CD4-positive, alpha-beta T cell treated with Interleukin-15 for 4 hours (primary cell): ENCODE measurements around the gene RAB7A.
A peak's percentile ranks its signal among the peaks of the same experiment; 100 is the strongest.

Experiments used
- DNase-seq: peaks from one replicate; pipeline ENCODE4 v3.0.0-alpha.2; 2020; ENCODE audit warnings: low spot score

Gene RAB7A

DNA sequence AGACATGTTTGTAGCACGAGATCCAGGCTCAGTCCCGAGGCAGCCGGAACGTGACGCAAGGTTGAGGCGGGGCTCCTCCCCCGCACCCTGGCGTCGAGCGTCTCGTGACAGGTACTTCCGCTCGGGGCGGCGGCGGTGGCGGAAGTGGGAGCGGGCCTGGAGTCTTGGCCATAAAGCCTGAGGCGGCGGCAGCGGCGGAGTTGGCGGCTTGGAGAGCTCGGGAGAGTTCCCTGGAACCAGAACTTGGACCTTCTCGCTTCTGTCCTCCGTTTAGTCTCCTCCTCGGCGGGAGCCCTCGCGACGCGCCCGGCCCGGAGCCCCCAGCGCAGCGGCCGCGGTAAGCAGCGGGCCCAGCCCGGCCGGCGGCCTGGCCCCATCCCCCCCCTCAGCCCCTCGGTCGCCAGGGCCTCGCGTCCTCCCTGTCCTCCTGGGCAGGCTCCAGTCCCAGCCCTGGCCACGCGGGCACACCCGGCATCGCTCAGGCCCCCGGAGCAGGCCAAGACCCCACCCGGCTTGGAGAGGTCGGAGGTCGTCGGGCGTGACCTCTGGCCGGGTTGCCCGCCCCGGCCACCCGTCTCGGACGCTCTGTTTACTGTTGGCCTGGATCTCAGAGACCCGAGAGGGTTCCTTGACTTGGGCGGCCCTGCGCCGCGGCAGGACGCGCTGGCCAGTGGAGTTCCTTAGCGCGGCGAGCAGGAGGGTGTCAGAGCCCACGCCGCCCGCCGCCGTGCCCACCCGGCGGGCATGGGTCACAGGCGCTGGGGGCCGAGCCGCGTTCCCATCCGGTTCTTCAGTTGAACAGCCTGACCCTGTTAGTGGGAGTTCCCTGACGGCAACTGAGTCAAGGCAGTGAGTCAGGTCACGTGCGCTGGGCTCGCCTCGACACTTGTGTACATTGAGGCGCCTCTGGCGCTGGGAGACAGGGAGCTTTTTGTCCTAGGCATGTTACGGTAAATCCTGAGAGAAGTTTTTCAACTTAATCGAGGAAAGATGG is at the start of gene RAB7A:
TSS of gene RAB7A (plus strand) at position 161 of the 994 bp plus-strand sequence. CDS start 69,185 bp downstream, outside the sequence.
- peak; percentile 95 for DNase-seq

DNA sequence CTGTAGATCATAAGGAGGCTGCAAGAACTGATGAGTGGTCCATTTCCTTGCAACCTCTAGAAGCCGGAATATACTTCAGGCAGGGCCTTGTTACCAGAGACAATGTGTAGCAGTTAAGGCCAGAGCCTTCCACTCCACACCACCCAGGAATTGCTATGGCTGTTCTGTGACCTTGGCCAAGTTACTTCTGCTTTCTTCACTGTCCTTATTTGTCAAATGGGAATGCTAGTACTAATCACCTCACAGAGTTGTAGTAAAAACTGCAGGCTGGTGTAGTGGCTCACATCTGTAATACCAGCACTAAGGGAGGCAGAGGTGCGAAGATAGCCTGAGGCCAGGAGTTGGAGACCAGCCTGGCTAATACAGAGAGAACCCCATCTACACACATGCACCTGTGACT is 46.6 kb upstream of the RAB7A start:
- no peak for DNase-seq

DNA sequence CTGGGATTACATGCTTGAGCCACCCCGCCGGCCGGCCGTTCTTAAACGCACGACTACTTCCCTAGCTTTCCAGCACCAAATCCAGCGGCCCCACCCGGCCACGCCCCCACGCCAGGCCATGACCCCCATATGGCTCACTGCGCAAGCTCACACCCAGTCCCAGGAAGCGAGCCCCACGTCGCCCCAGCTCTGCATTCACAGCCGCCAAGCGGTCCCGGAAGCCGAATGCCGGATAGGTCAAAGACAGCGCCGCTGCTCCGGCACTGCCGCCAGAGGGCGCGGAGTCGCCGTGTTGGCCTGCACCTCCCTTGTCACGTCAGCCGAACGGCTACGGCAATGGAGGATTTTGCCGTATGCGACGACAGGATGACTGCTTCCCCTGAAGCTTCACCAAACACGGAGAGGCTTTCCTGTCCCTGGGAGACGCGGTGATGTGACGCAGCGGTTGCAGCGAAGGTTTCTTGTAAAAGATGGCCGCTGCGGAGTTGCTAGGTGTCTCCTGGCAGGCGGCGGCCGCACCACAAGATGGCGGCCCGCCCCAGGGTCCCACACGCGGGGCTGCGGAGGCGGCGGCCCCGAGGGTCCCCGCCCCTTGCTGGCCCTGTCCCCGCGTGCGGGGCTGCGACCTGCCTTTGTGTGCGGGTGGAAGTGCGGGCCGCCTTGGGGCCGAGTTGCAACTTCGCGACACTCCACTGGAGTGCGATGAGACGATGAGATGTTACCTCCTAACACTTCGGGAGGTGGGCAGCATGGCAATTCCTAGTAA is 45.2 kb upstream of the RAB7A start:
- peak; percentile 98 for DNase-seq

DNA sequence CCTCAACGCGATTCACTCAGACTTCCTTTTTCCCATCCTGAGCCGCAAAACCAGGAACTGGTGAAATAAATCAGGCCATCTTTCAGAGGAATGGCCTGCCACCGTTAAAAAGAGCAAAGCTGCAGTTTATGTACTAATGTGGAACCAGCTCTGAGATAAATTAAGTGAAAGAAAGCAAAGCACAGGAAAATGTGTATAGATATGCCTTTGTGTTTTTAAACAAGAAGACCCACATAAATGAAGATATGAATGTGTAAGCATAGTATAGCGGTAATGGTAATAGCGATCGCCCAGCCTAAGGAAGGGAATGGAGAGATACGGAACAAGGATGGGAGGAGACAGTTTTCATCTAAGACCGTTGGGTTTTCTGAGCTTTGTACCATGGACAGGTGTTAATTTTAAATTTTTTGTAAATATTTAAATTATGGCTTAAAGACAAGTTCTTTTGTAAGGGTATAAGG is 44.6 kb upstream of the RAB7A start:
- no peak for DNase-seq

DNA sequence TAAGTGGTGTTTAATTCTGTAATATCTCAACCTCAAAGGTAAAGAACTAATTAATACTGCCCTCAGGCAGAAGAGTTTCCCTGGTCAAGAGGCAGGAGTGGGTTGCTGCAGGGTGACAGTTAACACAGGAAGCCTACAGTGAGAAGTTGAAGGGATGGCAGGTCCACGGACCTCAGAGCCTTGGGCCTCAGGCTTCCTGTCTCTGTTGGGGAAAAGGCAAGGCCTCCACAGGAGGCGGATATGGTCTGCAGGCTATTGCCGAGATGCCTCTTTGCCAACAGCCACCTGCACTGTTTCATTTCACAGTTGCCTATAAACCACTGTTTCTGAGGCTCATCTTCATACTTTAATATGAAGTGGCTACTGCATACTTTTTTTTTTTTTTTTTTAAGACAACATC is 42.0 kb upstream of the RAB7A start:
- DNase-seq = no peak

DNA sequence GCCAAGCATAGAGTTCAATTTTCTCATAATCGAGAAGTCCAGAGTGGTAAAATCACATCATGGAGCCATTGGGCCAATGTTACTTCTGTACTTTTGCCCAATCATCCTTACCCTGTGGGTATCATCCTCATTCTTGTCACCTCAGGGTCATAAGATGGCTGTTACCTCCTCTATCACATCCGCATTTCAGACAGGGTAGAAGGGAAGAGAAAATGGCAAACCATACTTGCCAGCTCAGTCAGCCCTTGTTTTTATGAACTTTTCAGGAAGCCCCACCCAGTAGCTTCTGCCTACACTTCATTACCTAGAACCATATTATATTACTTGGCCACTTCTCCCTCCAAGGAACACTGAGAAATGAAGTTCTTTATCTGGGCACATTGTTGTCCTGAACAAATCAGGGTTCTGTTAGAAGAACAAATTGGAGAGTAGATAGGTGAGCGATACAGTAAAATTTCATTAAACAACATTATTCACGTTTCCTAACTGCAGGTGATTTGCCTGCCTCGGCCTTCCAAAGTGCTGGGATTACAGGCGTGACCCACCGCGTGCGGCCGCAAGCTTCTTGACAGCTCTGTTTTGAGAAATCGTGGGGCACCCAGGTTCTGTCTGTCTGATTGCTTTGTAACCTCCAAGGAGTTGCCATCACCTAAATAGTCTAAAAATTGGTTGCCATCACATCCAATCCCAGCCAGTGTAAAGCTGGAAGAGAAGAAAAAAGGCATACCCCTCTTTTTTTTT is 40.8 kb upstream of the RAB7A start:
- DNase-seq = peak; percentile 12

DNA sequence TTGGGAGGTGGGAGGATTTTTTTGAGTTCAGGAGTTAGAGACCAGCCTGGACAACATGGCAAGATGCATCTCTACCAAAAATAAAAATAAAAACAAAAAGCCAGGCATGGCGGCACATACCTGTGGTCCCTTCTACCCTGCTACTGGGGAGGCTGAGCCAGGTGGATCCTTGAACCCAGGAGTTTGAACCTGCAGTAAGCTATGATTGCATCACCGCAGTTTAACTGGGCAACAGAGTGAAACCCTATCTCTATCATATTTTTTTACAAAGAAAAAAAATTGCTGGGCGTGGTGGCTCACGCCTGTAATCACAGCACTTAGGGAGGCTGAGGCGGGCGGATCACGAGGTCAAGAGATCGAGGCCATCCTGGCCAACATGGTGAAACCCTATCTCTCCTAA is 39.5 kb upstream of the RAB7A start:
- DNase-seq = no peak

DNA sequence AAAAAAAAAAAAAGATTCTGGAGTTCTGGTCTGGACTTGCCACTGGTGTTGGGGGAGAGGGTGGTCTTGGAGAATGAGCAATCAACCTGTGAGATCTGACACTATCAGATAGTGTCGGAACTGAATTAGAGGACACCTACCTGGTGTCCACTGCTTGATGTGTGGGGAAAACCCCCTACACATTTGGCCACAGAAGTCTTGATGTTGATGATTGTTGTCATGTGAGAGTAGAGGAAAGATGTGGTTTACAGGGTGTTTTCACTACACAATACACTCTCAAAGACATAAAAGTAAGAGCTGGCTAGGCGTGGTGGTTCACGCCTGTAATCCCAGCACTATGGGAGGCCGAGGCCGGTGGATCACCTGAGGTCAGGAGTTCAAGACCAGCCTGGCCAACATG is 36.9 kb upstream of the RAB7A start:
- no peak for DNase-seq

DNA sequence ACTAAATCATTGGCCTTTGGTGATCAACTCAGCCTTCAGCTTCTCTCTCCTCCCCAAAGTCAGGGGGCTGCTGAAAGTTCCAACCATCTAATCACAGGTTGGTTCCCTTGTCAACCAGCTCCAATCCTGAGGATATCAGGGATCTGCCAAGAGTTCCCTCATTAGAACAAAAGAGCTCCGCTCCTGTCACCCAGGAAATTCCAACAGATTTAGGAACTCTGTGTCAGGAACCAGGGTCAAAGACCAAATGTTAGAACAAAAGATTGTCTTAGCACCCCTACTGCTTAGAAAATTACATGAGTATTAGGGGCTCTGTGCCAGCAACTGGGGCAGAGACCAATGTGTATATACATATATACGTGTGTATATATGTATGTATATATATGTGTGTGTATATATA is 32.3 kb upstream of the RAB7A start:
- DNase-seq = no peak

DNA sequence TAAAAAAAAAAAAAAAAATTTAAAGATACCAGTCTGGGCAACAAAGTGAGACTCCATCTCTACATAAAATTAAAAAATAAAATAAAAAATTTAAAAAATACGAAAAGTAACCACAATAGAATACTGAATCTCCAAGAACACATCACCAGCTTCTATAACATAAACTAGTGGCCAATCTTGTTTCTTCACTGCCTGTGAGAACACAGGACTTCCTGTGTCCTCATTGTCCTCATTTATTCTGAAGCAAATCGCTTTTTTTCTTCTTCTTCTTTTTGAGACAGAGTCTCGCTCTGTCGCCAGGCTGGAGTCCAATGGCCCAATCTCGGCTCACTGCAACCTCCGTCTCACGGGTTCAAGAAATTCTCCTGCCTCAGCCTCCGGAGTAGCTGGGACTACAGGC is 28.6 kb upstream of the RAB7A start:
- DNase-seq = no peak

DNA sequence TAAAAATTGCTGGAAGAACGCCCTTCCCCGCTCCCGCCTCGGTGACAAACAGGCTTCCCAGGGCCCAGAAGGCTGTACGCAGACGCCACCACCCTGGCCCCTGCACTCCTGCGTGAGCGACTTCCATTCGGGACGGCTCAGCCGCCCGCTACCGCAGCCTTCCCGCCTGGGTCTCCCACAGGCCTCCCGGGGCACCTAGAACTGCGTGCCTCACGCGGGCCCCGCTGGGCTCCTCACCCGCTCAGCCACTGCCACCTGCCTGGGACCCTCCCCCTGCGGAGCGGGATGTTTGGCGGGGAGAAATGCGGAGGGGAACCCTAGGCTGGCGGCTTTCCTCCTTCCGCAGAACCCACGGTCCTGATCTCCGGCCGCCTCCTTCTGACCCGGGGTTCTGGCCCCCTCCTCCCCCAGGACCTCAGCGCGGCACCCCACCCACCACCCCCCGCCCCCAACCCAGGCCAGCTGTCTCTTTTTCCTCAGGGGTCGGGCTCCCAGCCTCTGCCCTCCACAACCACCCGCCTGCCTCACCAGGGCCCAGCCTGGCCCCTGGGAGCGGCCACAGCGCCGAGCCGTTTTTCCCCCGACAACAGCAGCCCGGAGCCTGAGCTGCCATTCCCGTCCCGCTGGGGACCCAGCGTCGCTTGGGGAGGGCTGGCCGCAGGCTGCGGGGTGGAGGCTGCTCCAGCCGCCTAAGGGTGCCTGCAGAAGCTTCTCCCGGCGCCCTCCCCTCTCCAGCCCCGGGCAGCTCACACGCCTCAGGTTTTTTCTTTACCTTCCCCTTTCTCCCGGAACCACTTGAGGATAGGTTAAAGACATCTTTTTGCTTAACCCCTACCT is 27.6 kb upstream of the RAB7A start:
- no peak for DNase-seq

DNA sequence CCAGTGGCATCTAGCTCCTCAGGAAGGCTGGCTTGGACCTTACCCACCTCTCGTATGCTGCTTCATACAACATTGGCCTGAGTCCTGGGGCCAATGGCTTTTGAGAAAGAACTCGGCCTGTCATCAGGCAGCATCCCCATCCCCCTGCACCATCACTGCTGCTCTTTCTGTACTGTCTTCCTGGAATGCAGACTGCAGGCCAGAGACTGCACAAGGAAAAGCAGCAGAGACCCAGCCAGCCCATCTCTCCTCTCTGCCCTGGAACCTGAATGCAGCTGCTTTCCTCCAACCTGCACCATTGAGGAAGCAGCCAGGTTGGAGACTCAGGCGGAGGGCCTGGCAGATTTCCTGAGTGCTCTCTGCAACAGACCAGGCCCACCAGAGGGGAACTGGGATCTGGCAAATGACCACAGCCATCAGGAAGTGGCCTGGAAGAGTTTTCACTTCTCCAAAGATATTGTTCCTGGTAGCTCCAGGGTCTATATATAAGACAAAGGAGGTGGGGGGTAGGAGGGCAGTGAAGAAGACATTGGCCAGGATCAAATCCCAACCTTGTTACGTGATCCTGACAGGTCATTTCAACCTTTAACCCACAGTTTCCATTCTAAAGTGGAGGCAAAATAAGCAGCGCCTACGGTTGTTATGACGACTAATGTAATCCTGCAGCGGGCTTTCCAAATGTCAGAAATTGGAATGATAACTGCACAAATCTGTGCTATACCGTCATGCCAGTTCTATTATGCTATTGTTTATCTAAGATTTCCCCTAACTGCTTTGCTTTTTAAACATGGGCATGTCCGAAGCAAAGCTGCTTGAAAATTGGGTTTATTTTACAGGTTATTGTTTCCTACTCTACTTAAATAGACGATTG is 24.4 kb upstream of the RAB7A start:
- DNase-seq = no peak

DNA sequence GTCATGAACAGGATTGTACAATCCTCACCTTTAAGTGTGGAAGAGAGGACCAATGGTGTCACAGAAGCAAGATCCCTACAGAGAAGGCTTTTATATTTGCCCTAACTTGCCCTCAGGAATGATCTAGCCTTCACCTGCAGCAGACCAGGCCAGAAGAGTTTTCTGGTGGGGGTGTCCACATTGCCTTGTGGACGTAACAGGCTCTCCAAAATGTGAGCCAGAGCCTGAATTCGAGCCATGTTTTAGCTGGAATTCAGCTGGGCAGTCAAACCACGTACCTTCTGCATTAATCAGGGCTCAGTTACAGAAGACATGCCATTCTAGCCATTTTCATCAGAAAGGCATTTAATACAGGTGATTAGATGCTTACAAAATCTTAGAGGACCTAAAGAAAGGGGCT is 23.6 kb upstream of the RAB7A start:
- no peak for DNase-seq

DNA sequence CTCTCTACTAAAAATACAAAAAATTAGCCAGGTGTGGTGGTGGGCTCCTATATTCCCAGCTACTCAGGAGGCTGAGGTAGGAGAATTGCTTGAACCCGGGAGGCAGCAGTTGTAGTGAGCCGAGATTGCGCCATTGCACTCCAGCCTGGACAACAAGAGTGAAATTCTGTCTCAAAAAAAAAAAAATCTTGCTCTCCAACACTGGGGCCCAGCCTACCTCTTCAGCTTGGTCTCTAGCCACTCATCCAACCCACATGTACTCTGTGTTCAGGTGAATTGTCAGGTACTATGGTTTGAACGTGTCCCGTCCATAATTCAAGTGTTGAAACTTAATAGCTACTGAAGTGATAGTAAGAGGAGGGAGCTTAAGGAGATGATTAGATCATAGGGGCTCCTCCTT is 22.4 kb upstream of the RAB7A start:
- no peak for DNase-seq

DNA sequence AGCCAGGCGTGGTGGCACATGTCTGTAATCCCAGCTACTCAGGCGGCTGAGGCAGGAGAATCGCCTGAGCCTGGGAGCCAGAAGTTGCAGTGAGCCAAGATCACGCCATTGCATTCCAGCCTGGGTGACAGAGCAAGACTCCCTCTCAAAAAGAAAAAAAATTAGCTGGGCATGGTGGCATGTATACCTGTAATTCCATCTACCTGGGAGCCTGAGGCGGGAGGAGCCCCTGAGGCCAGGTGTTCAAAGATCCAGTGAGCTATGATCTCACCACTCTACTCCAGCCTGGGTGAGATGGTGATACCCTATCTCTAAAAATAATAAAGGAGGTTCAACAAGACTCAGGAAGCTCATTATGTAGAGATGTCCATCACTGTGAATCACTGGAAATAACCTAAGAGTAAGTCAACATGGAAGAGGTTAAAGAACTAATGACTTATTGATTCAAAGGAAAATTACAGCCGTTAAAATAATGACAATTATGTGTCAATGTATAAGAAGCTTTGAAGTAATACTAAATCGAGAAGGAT is 19.8 kb upstream of the RAB7A start:
- no peak for DNase-seq

DNA sequence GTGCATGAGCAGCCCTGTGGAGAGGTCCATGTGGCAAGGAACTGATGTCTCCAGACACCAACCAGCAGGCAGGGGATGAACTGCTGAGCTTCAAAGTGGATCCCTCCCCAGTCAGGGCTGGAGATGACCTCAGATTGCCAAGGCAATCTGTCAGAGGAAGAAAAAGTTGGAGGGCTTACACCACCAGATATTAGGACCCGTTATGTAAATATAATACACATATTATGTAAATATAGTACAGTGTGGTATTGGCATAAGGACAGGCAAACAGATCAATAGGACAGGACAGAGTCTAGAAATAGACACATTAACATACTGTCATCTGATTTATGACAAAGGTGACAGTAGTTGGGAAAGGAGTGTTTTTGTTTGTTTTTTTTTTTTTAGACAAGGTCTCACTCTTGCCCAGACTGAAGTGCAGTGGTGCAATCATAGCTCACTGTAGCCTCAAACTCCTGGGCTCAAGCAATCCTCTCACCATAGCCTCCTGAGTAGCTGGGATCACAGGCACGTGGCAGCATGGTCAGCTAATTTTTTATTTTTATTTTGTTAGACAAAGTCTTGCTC is 18.0 kb upstream of the RAB7A start:
- no peak for DNase-seq

DNA sequence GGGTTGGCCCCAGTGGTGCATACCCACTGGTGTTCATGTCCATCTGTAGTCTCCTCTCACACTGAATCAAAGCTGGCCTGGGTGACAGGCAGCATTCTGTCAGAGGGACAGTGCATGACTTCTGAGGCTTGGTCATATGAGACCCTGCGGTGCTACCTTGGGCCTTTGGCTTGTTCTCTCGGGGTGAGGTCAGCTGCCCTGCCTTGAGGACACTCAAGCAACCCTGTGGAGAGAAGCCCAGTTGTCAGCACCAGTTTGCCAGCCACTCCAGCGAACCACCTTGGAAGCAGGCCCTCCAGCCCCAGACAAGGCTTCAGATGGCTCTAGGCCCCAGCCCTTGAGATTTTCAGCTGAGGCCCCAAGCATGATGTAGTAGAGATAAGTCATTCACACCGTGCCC is 16.9 kb upstream of the RAB7A start:
- no peak for DNase-seq

DNA sequence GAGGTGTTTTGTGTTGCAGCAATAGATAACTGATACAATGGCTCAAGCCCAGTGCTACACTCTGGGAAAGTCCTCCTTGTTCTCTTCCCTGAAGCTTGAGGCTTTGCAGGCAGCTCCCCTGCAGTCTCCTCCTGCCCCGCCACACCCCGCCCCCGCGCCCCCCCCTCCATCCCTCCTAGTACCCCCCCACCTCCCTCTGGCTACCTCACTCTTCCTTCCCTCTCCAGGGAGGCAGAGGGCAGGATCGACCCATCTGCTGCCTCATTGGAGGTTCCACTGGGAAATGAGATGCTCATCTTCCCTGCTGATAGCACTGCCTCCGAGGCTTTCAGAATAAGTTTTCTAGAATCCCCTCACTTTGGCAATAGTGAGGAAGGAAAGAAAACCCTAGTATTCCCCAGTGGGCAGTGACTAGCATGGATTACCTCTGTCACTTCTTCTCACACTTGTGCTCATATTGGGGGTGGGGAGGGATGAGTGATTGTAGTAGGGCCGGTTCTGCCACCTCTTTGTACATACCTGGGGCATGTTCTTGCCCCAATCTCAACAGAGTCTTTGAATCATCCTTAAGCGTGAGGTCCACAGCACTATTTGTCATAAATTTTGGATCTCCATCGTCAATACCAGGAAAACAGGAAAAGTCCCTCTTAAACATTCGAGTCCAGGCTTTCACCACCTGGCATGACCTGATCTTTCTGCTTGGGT is 16.3 kb upstream of the RAB7A start:
- DNase-seq = no peak

DNA sequence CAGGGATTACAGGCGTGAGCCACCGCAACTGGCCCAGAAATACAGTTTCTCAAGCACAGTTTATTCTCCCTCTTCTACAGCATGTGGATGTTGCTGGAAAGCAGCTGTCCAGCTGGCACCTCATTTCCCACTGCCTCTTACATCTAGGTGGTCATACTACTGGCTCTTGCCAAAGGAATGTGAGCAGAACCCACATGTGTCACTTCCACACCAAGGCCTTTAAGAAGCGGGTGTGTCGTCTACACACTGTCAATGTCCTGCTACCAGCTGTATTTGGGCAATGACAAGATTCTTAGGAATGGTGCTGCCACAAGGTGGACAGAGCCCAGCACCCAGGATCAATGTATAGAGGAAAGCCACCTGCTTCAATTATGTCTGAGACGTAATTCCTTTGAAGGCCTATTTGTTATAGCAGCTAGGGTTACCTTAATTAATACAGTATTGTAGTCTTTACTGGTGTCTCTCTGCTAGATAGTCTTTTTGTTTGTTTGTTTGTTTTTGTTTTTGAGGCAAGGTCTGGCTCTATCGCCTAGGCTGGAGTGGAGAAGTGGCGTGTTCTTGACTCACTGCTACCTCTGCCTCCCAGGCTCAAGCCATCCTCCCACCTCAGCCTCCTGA is 15.1 kb upstream of the RAB7A start:
- no peak for DNase-seq
